HCT116 (cell line): ENCODE results near the gene ARL11.

Experiments used
- CTCF ChIP-seq, 3 experiments: fragments of 200-600 bp in 1 of 3; sonication (generic) in 1 of 3; IDR thresholded peaks in 2 of 3; conservative IDR thresholded peaks in 1 of 3; 2 replicates each; pipeline ENCODE4 v1.5.1; 2012 to 2017; ENCODE audit warnings: low read depth in 2 of 3, low read length in 2 of 3, antibody characterized with exemption in 1 of 3, borderline replicate concordance in 1 of 3, control low read depth in 1 of 3, mild to moderate bottlenecking in 1 of 3, mixed read lengths in 1 of 3, mixed run types in 1 of 3, moderate library complexity in 1 of 3; ENCODE audit not compliant: insufficient read depth in 1 of 3
- EZH2phosphoT487 ChIP-seq: fragments of 200-600 bp; IDR thresholded peaks from 2 replicates; pipeline ENCODE4 v1.6.1; 2018; ENCODE audit warnings: antibody characterized with exemption, borderline replicate concordance
- MAX ChIP-seq: IDR thresholded peaks from 2 replicates; pipeline ENCODE4 v1.6.1; 2012
- POLR2A ChIP-seq: IDR thresholded peaks from 2 replicates; pipeline ENCODE4 v1.7.0; 2011; ENCODE audit warnings: borderline replicate concordance; ENCODE audit not compliant: insufficient read depth, insufficient read length; ENCODE audit errors: extremely low read depth
- RAD21 ChIP-seq: IDR thresholded peaks from 2 replicates; pipeline ENCODE4 v1.6.1; 2012; ENCODE audit warnings: low read depth, mild to moderate bottlenecking
- ZBTB33 ChIP-seq: IDR thresholded peaks from 2 replicates; pipeline ENCODE4 v1.6.1; 2011; ENCODE audit warnings: mild to moderate bottlenecking, low read length, moderate library complexity; ENCODE audit not compliant: insufficient replicate concordance; ENCODE audit errors: extremely low read depth
- ZFX ChIP-seq: fragments of 450-650 bp; IDR thresholded peaks from 2 replicates; pipeline ENCODE4 v1.6.1; 2017
- ZNF274 ChIP-seq: fragments of 200-500 bp; sonication (Bioruptor generic); IDR thresholded peaks from 2 replicates; pipeline ENCODE4 v1.6.1; 2014; ENCODE audit warnings: mild to moderate bottlenecking, low read depth, low read length, inconsistent platforms

- TF ChIP-seq ZBTB33 (no peak), EZH2phosphoT487 (no peak), CTCF (IDR thresholded peaks at IDR 0.05 in 2 of 3, conservative IDR thresholded peaks at IDR 0.05 in 1 of 3; ENCODE audit: borderline replicate concordance in 1 of 3, insufficient read depth in 1 of 3, low read depth in 2 of 3, low read length in 2 of 3) (no peak), ZNF274 (no peak), MAX (no peak), RAD21 (no peak), ZFX (no peak), POLR2A (no peak)
Observed at GRCh38 chr13:49653478-49653877, 25.2 kb downstream of the ARL11 start.
